ENCODE measurements around the gene NEGR1.

- TF ChIP-seq EZH2phosphoT487 (IDR thresholded peaks at IDR 0.05; ENCODE audit: low read depth, severe bottlenecking, unreplicated experiment) (no peak), EZH2 (IDR thresholded peaks at IDR 0.05; ENCODE audit: borderline replicate concordance) (no peak)
- TF ChIP-seq, protein P1, sequence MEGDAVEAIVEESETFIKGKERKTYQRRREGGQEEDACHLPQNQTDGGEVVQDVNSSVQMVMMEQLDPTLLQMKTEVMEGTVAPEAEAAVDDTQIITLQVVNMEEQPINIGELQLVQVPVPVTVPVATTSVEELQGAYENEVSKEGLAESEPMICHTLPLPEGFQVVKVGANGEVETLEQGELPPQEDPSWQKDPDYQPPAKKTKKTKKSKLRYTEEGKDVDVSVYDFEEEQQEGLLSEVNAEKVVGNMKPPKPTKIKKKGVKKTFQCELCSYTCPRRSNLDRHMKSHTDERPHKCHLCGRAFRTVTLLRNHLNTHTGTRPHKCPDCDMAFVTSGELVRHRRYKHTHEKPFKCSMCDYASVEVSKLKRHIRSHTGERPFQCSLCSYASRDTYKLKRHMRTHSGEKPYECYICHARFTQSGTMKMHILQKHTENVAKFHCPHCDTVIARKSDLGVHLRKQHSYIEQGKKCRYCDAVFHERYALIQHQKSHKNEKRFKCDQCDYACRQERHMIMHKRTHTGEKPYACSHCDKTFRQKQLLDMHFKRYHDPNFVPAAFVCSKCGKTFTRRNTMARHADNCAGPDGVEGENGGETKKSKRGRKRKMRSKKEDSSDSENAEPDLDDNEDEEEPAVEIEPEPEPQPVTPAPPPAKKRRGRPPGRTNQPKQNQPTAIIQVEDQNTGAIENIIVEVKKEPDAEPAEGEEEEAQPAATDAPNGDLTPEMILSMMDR (IDR thresholded peaks at IDR 0.05; ENCODE audit: poor library complexity) = no peak
Observed at GRCh38 chr1:71562298-71562697, 720.0 kb downstream of the NEGR1 start.

Data from hepatocyte (in vitro differentiated cells).